Loucy (cell line): Measurements from ENCODE around the gene GTF2A2.

ENCODE experiments used
- CTCF ChIP-seq: fragments of 200-600 bp; sonication (generic); conservative IDR thresholded peaks from 2 replicates; pipeline ENCODE4 v1.5.1; 2014; ENCODE audit warnings: mild to moderate bottlenecking, antibody characterized with exemption, low read length
- EZH2phosphoT487 ChIP-seq: fragments of 200-600 bp; IDR thresholded peaks from 2 replicates; pipeline ENCODE4 v1.6.1; 2018; ENCODE audit warnings: antibody characterized with exemption, mild to moderate bottlenecking, moderate library complexity, borderline replicate concordance

GRCh38 chr15:59605994-59606393, 51.3 kb downstream of the GTF2A2 start:
- TF ChIP-seq CTCF (no peak), EZH2phosphoT487 (no peak)
